HEK293T (cell line): Measurements from ENCODE around the gene TMX4.

Source experiments
- ARNT ChIP-seq: fragments of 450-650 bp; IDR thresholded peaks from 2 replicates; pipeline ENCODE4 v1.6.1; 2017; ENCODE audit warnings: mild to moderate bottlenecking
- BHLHE40 ChIP-seq: fragments of 450-650 bp; IDR thresholded peaks from 2 replicates; pipeline ENCODE4 v1.6.1; 2016; ENCODE audit warnings: mild to moderate bottlenecking, moderate library complexity, borderline replicate concordance
- ELF4 ChIP-seq: fragments of 450-650 bp; IDR thresholded peaks from 2 replicates; pipeline ENCODE4 v1.6.1; 2017; ENCODE audit warnings: antibody characterized with exemption
- FOXK2 ChIP-seq: fragments of 450-650 bp; IDR thresholded peaks from 2 replicates; pipeline ENCODE4 v1.6.1; 2016; ENCODE audit warnings: mild to moderate bottlenecking
- NFRKB ChIP-seq: fragments of 450-650 bp; IDR thresholded peaks from 2 replicates; pipeline ENCODE4 v1.6.1; 2016; ENCODE audit warnings: mild to moderate bottlenecking, moderate library complexity
- PKNOX1 ChIP-seq: fragments of 450-650 bp; IDR thresholded peaks from 2 replicates; pipeline ENCODE4 v1.6.1; 2016
- SUZ12 ChIP-seq: fragments of 450-650 bp; IDR thresholded peaks from 2 replicates; pipeline ENCODE4 v1.6.1; 2016; ENCODE audit warnings: mild to moderate bottlenecking
- ZNF384 ChIP-seq: fragments of 450-650 bp; IDR thresholded peaks from 2 replicates; pipeline ENCODE4 v1.6.1; 2016

- TF ChIP-seq ZNF384, result no peak
- TF ChIP-seq SUZ12, result no peak
- no peak for TF ChIP-seq FOXK2
- TF ChIP-seq BHLHE40, result no peak
- TF ChIP-seq NFRKB, result no peak
- no peak for TF ChIP-seq ARNT
- TF ChIP-seq ELF4, result no peak
- TF ChIP-seq PKNOX1, result no peak
Measured at GRCh38 chr20:8032499-8032898, 12.9 kb upstream of the TMX4 start.
